Duodenal mucosa (tissue), 2 donors: ENCODE results near the gene PLD5.
"Not testable (repeated sequence)": the region's sequence is repeated elsewhere in the genome, so short reads cannot be mapped to it uniquely, and the experiment has no call there.

Source experiments
- H3K27ac ChIP-seq: one replicate; pipeline ENCODE4 v1.7.0; 2013; ENCODE audit warnings: low read depth, low read length
- H3K27me3 ChIP-seq, 2 donors: one replicate each; pipeline ENCODE4 v1.7.0; 2013; ENCODE audit warnings: low read length in 2 of 2, control low read depth in 1 of 2; ENCODE audit not compliant: insufficient read depth in 2 of 2, control insufficient read depth in 1 of 2
- H3K36me3 ChIP-seq, 2 donors: one replicate each; pipeline ENCODE4 v1.7.0; 2013; ENCODE audit warnings: low read length in 2 of 2, control low read depth in 1 of 2; ENCODE audit not compliant: insufficient read depth in 2 of 2, control insufficient read depth in 1 of 2
- H3K4me1 ChIP-seq, 2 donors: one replicate each; pipeline ENCODE4 v1.7.0; 2013; ENCODE audit warnings: low read length in 2 of 2, control low read depth in 1 of 2; ENCODE audit not compliant: insufficient read depth in 2 of 2, control insufficient read depth in 1 of 2
- H3K4me3 ChIP-seq, 2 donors: one replicate each; pipeline ENCODE4 v1.7.0; 2013; ENCODE audit warnings: low read length in 2 of 2, low read depth in 1 of 2
- H3K9ac ChIP-seq, 2 donors: one replicate each; pipeline ENCODE4 v1.7.0; 2013; ENCODE audit warnings: low read length in 2 of 2, low read depth in 1 of 2
- H3K9me3 ChIP-seq, 2 donors: one replicate each; pipeline ENCODE4 v1.7.0; 2013; ENCODE audit warnings: low read length in 2 of 2, control low read depth in 1 of 2; ENCODE audit not compliant: control insufficient read depth in 1 of 2

The PLD5 gene

GRCh38 chr1:242187171-242187570 is 337.3 kb downstream of the PLD5 start:
- Histone ChIP-seq H3K9me3 (no peaks in the 10 kb centered on the region), H3K4me1 (no peaks in the 10 kb centered on the region)

GRCh38 chr1:242185731-242186130 is 338.8 kb downstream of the PLD5 start:
- H3K4me1 ChIP-seq, result no peaks in the 10 kb centered on the region
- H3K9ac ChIP-seq, result no peak overlapping the region
- no peaks in the 10 kb centered on the region for H3K27me3 ChIP-seq
- no peaks in the 10 kb centered on the region for H3K9me3 ChIP-seq
- no peaks in the 10 kb centered on the region for H3K36me3 ChIP-seq
- H3K27ac ChIP-seq, result no peak overlapping the region
- H3K4me3 ChIP-seq, result no peak overlapping the region

More at GRCh38 chr1:242187171-242187570, 337.3 kb downstream of the PLD5 start:
- H3K27me3 ChIP-seq, result no peaks in the 10 kb centered on the region
- H3K4me3 ChIP-seq, result no peak overlapping the region
- H3K36me3 ChIP-seq, result no peaks in the 10 kb centered on the region
- H3K27ac ChIP-seq, result no peak overlapping the region
- H3K9ac ChIP-seq, result no peak overlapping the region

DNA sequence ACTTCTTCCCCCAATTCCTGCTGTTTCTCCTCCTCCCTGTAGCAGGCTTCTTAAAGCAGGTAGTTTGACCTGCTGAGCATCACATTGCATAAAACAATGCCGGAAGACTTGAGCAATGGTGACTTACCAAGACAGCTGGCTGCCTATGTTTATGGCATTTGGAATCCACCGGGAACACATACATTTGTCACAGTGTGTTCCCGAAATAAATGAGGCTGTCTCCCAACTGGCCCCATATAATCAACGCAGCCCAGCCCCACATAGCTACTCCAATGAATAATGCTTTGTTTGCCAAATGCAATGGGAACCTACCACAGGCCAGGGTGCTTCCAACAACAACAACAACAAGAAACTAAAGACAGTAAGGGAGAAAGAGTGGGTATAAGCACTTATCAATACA is 339.5 kb downstream of the PLD5 start:
- H3K9me3 ChIP-seq, result no peaks in the 10 kb centered on the region
- H3K9ac ChIP-seq, result no peak overlapping the region
- no peak overlapping the region for H3K27ac ChIP-seq
- H3K4me3 ChIP-seq, result no peak overlapping the region
- no peaks in the 10 kb centered on the region for H3K4me1 ChIP-seq
- no peaks in the 10 kb centered on the region for H3K36me3 ChIP-seq
- H3K27me3 ChIP-seq, result no peaks in the 10 kb centered on the region

DNA sequence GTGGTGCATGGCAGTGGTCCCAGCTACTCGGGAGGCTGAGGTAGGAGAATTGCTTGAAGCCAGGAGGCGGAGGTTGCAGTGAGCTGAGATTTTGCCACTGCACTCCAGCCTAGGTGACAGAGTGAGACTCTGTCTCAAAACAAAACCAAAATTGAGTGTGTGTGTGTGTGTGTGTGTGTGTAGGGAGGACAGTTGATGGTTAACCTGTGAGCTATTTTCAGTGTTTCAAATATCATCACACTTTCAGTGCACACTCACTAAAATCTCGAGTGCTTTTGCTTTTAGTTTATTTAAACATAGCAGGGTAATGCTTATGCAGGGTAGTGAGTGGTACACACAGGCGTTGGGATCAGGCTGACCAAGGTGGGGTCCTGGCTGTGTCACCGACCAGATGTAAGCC is 344.7 kb downstream of the PLD5 start:
- H3K4me1 ChIP-seq, H3K27ac ChIP-seq, H3K9ac ChIP-seq, H3K4me3 ChIP-seq, H3K9me3 ChIP-seq, H3K36me3 ChIP-seq, H3K27me3 ChIP-seq: not testable (repeated sequence)

DNA sequence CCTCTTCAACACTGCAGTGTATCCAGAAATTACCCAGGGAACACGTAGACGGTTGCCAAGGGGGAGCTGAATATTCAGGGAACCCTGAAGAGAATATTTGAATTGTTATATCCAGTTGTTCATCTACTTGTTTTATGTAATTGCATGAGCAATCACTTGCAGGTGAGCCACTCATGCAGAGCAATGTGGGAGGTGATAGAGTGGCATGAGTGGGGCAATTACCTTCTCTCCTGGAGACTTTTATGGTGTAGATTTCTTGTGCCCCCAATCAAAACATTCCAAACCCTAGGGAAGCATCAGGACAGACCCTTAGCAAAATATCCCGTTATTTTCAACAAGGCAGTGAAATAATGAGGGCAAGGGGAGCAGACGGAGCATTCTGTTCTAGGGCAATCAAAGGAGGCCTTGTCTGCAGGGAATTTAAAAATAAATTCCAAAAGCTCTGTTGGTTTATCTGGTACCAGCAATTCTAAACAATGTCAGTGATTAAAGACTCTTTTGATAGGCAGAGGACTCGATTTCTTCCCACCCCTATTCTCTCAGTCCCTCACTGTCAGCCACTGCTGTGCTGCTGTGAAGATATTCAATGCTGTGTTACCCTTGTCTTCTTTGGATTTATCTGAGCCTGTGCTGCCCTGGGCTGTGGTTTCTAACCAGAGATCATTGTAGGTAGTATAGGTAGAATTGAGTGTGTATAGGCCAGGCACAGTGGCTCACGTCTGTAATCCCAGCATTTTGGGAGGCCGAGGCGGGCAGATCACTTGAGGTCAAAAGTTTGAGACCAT is 345.4 kb downstream of the PLD5 start:
- no peak overlapping the region for H3K9ac ChIP-seq
- H3K27ac ChIP-seq, result no peak overlapping the region
- H3K4me1 ChIP-seq, result no peaks in the 10 kb centered on the region
- no peaks in the 10 kb centered on the region for H3K27me3 ChIP-seq
- no peaks in the 10 kb centered on the region for H3K9me3 ChIP-seq
- no peaks in the 10 kb centered on the region for H3K36me3 ChIP-seq
- no peak overlapping the region for H3K4me3 ChIP-seq

DNA sequence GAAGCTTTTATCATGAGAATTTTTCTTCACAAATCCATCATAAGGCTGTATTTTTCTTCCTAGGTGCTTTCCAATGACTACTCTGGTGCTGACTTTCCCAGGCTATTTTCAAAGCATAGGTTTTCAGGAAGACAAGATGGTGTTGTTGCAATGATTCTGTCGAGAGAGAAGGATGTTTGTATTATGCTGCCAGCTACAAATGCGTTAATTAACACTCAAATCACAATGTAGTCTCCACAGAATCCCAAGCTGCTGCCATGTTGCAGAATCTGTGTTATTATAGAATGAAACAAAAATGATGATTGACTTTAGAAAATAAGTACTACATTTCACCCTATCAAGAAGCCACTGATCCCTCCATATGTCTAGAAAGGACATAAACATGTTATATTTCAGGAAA is 346.1 kb downstream of the PLD5 start:
- H3K36me3 ChIP-seq, result no peaks in the 10 kb centered on the region
- no peaks in the 10 kb centered on the region for H3K27me3 ChIP-seq
- no peak overlapping the region for H3K27ac ChIP-seq
- no peak overlapping the region for H3K9ac ChIP-seq
- no peak overlapping the region for H3K4me3 ChIP-seq
- no peaks in the 10 kb centered on the region for H3K9me3 ChIP-seq
- no peaks in the 10 kb centered on the region for H3K4me1 ChIP-seq

GRCh38 chr1:242162140-242162539 is 362.4 kb downstream of the PLD5 start:
- Histone ChIP-seq H3K27ac (no peak overlapping the region), H3K27me3 (no peaks in the 10 kb centered on the region), H3K9me3 (peaks cover 0 to 6% of the 10 kb centered on the region in 2 donors), H3K9ac (no peak overlapping the region), H3K4me1 (no peaks in the 10 kb centered on the region), H3K4me3 (no peak overlapping the region), H3K36me3 (no peaks in the 10 kb centered on the region)

DNA sequence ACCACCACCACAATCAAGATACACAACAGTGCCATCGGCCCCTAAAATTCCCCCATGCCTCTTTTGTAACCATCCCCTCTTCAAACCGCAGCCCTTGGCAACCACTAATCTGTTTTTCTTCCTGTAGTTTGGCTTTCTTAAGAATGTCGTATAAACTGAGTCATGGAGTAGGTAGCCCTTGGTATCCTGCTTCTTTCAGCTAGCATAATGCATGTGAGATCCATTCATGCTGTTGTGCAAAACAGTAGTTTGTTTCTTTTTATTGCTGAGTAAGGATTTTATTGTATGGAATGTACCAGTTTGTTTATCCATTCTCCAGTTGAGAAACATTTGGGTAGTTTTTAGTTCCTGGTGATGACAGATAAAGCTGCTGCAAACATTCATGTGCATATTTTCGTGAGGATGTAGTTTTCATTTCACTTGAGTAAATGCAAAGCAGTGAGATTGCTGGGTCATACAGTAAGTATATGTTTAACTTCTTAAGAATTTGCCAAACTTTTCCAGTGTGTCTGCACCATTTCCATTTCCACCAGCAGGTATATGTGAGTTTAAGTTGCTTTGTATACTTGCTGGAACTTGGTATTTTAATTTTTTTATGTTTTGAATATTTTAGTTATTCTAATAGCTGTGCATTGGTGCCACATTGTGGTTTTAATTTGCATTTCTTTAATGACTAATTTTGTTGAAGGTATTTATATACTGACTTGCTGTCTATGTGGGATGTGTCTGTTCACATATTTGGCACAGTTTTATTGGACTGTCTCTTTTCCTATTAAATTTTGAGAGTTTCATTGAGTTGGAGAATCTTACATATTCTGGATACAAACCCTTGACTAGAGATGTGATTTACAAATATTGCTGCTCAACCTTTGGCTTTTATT is 377.2 kb downstream of the PLD5 start:
- Histone ChIP-seq H3K36me3 (no peaks in the 10 kb centered on the region), H3K4me1 (no peaks in the 10 kb centered on the region), H3K27ac (no peak overlapping the region), H3K27me3 (no peaks in the 10 kb centered on the region), H3K9ac (no peak overlapping the region), H3K4me3 (no peak overlapping the region), H3K9me3 (peaks cover 0 to 4% of the 10 kb centered on the region in 2 donors)

DNA sequence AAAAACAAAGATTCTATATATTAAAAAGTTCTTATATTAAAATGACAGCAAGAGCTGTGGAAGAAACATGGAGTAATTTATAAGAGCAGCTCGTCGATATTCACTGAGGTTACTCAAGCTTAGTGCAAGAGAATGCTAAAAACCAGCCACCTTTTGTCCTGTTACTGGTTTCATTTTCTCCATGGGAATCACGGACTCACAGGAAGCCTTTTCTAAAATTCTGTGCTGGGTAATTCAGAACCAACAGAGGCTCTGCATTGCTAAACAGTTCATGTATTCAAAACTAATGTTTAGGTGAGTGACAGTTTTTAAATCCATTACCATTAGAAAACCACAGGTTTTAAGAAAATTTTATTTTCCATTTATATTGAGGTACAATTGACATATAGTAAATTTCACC is 377.8 kb downstream of the PLD5 start:
- no peaks in the 10 kb centered on the region for H3K36me3 ChIP-seq
- H3K27me3 ChIP-seq, result no peaks in the 10 kb centered on the region
- H3K27ac ChIP-seq, result no peak overlapping the region
- H3K9ac ChIP-seq, result no peak overlapping the region
- H3K4me3 ChIP-seq, result no peak overlapping the region
- peaks cover 0 to 4% of the 10 kb centered on the region in 2 donors for H3K9me3 ChIP-seq
- H3K4me1 ChIP-seq, result no peaks in the 10 kb centered on the region

- H3K9me3 ChIP-seq, result peaks cover 0 to 8% of the 10 kb centered on the region in 2 donors
- no peaks in the 10 kb centered on the region for H3K36me3 ChIP-seq
- H3K27ac ChIP-seq, result no peak overlapping the region
- no peak overlapping the region for H3K4me3 ChIP-seq
- H3K27me3 ChIP-seq, result no peaks in the 10 kb centered on the region
- H3K9ac ChIP-seq, result no peak overlapping the region
- no peaks in the 10 kb centered on the region for H3K4me1 ChIP-seq
Measured at GRCh38 chr1:242140836-242141235, 383.7 kb downstream of the PLD5 start.
